ENCODE data around the gene AKT1.
A peak's percentile ranks its signal among the peaks of the same experiment; 100 is the strongest.

Gene AKT1

DNA sequence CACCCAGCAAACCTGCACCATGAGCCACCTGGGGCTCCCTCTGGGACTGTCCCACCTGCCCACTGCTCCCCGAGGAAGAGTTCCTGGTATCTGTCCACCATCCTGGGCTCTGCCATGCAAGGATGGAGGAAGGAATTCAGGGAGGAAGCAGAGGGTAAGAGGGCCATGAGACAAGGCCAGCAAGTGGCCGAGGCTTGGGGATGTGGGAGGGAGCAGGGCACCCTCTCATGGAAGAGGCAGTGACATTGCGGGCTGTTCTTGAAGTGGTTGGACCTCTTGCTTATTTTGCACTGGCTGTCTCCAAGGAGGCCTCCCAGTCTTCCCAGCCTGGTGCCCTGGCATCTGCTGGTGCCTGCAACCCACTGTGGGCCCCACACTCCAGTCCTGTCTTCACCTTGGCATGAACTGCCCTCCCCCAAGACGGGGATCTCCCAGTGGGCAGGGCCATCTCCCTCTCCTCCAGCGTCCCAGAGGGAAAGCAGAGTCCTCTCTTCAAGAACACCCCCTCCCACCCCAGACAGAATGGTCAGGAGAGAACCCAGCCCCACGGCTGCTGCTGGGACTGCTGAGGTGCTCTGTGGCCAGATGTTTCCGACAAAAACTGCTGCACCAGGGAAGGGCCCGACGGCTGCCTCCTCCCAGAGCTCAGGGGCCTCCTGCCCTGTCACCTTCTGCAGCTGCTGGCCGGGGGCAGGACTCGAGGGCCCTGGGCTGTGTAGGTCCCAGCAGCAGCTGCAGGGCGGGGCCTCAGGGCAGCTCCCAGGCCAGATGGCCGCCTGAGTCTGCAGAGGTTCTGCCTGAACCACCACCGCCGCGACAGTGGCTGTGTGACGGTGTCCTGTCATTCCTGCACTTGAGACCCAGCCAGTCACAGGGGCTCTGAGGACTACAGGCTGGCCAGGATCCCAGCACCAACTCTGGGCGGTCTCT lies 1.8 kb upstream of the AKT1 start:
- DNase-seq = no peak
- Mint-ChIP-seq H3K27ac (peak overlapping the region; percentile 33), H3K4me1 (ENCODE audit: low read depth) (peaks cover 51% of the 10 kb centered on the region)

DNA sequence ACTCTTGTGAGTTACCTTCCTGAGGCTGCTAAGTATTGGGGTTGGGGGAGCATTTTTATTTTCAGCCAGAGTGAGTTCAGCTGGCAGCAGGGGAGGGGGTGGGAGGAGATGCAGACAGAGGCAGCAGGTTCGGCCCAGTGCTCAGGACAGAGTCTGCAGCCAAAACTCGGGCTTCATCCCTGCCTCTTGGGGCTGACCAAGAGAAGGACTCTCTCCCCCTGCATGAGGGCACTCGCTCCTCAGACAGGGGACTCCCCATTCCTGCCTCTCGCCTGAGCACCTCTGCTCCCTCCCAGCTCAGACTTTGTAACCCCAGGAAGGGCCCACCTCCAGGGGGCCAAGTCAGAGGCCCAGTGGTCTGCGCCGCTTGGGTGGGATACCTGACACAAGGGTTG lies 1.1 kb upstream of the AKT1 start:
- H3K4me3 Mint-ChIP-seq = peak overlapping the region; percentile 72
- peaks cover 6% of the 10 kb centered on the region for H3K27me3 Mint-ChIP-seq
- H3K4me1 Mint-ChIP-seq (ENCODE audit: low read depth) = peaks cover 44% of the 10 kb centered on the region
- no peaks in the 10 kb centered on the region for H3K9me3 Mint-ChIP-seq
- no peak for DNase-seq
- H3K36me3 Mint-ChIP-seq (ENCODE audit: low read depth) = peaks cover 18% of the 10 kb centered on the region
- H3K27ac Mint-ChIP-seq = no peak overlapping the region

More for the DNA sequence above, 1.8 kb upstream of the AKT1 start:
- Mint-ChIP-seq H3K27me3 (peaks cover 6% of the 10 kb centered on the region), H3K9me3 (no peaks in the 10 kb centered on the region), H3K4me3 (no peak overlapping the region), H3K36me3 (ENCODE audit: low read depth) (peaks cover 17% of the 10 kb centered on the region)

DNA sequence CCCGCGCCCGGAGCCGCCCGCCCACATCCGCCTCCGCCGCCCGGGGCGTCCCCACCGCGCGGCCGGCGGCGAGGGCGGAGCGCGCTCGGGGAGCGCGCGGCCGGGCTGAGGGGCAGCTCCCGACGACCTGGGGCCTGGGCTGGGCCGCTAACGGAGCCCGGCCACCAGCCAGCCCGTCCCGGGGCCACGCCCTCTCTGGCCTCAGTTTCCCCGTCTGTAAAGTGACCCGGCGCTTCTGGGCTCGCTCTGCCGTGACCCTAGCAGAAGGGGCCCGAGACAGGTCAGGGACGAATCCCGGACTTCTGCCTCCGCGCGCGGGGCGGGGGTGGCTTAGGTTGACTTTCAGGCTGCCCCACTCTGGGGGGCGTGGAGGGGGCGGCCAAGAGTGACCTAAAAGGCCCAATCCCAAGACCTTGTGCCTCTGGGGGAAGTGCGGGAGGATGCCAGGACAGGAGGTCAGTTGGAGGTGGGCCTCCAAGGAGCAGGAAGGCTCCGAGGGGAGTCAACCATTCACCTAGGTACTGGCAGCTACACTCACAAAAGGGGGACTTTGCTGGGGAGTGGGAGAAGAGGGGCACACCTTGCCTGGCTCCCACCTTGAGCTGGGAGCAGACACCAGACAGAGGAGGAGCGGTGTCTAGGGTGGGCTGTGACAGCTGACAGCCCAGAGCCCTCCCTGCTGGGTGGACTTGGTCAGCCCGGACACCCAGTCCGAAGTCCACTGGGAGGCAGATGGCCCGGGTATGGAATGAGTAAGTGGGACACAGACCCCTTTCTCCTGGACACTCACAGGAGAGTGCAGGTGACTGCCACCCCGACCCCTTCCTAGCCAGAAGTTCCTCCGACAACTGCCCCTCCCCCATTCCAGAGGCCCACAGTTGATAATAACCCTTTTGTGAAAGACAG lies 486 bp upstream of the AKT1 start:
- Mint-ChIP-seq H3K36me3 (ENCODE audit: low read depth) (peaks cover 24% of the 10 kb centered on the region), H3K9me3 (no peaks in the 10 kb centered on the region), H3K4me1 (ENCODE audit: low read depth) (peaks cover 40% of the 10 kb centered on the region), H3K27ac (peak overlapping the region; percentile 83), H3K27me3 (peaks cover 6% of the 10 kb centered on the region), H3K4me3 (peak overlapping the region; percentile 72)
- DNase-seq = peak; percentile 76

DNA sequence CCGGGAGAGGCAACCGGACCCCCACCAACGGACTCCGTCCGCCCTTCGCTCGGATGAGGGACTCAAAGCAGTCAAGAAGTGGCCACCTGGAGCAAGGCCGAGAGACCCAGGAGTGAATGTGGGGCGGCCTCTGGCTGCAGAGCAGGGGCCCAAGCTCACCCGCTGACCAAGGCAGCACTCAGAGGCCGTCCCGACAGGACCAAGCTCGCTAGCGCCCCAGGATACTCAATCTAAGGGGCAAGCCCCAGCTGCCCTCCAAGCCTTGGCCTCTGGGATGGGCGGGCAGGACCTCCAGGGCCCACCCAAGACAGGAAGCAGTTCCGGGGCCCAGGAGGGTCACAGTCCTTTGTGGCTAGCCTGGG lies 936 bp downstream of the AKT1 start:
- Mint-ChIP-seq H3K27me3 (peaks cover 6% of the 10 kb centered on the region), H3K4me3 (peak overlapping the region; percentile 92), H3K9me3 (no peaks in the 10 kb centered on the region), H3K36me3 (ENCODE audit: low read depth) (peaks cover 33% of the 10 kb centered on the region), H3K27ac (peak overlapping the region; percentile 86), H3K4me1 (ENCODE audit: low read depth) (peaks cover 43% of the 10 kb centered on the region)
- peak; percentile 53 for DNase-seq

DNA sequence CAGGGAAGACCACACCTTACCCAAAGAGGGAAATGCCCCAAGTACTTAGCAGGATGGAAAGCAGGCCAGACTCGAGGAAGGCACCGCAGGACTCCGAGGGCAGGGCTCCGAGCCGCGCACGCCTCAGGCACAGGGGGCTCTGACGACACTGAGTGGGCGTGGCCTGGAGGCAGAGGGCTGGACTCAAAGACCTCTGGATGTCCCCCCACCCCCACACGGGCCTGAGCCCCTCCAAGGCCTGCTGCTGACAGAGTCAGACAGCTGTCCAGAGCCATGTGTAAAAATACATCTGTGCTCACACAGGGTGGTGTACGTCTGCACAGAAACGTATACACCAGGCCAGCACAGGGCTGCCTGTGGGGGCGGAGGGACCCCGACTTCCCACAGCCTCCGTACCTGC lies 1.4 kb downstream of the AKT1 start:
- H3K27ac Mint-ChIP-seq = peak overlapping the region; percentile 86
- H3K9me3 Mint-ChIP-seq = no peaks in the 10 kb centered on the region
- DNase-seq = peak; percentile 71
- H3K27me3 Mint-ChIP-seq = peaks cover 3% of the 10 kb centered on the region
- H3K4me3 Mint-ChIP-seq = peak overlapping the region; percentile 92
- peaks cover 46% of the 10 kb centered on the region for H3K4me1 Mint-ChIP-seq (ENCODE audit: low read depth)
- peaks cover 38% of the 10 kb centered on the region for H3K36me3 Mint-ChIP-seq (ENCODE audit: low read depth)

DNA sequence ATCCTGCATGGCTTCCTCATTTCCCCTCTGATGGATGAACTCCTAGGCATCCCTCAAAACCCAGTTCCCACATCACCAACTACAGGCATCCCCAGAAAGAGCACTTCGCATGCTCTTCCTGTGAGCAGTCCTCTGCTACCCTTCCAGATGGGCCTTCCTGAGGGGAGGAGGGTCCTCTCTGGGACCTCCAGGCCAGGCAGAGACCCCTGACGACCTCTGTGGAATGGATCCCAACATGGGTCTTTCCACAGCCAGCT lies 1.9 kb downstream of the AKT1 start:
- H3K27ac Mint-ChIP-seq = peak overlapping the region; percentile 86
- no peaks in the 10 kb centered on the region for H3K9me3 Mint-ChIP-seq
- peaks cover 43% of the 10 kb centered on the region for H3K36me3 Mint-ChIP-seq (ENCODE audit: low read depth)
- no peak for DNase-seq
- peaks cover 46% of the 10 kb centered on the region for H3K4me1 Mint-ChIP-seq (ENCODE audit: low read depth)
- H3K4me3 Mint-ChIP-seq = peak overlapping the region; percentile 92
- no peaks in the 10 kb centered on the region for H3K27me3 Mint-ChIP-seq

DNA sequence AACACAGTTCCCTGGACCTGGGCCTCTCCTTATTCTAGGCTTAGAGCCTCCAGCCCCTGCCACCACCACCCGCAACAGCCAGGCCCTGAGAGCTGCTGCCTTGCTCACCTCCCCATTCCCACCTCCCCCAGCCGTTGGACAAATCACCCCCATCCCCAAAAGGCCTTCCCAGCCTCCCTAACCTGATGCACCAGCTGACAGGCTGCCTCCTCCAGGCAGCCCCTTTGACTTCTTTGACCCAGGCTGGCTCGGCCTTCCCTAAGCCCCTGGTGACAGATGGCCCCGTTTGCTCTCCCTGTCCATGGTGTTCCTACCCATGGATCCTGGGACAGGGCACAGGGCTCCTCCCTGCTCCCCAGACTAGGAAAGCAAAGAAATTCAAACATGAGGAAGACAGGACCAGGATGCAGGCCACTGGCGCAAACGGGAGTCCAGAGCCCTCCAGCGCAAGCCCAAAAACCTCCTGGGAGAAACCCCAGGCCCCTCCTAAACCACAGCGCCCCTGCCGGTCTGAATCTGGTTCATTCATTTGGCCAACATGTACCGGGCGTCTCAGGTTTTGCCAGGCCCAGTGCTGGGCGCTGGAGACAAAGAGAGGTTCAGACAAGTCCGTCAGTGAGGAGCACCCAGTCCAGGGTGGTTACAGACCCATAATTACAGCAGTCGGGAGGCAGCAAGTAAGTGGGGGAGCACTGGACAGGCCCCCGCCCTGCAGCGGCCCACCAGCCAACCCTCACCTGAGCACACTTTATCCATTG lies 2.4 kb downstream of the AKT1 start:
- no peaks in the 10 kb centered on the region for H3K27me3 Mint-ChIP-seq
- peak overlapping the region; percentile 92 for H3K4me3 Mint-ChIP-seq
- peak overlapping the region; percentile 86 for H3K27ac Mint-ChIP-seq
- no peak for DNase-seq
- peaks cover 49% of the 10 kb centered on the region for H3K4me1 Mint-ChIP-seq (ENCODE audit: low read depth)
- H3K9me3 Mint-ChIP-seq = no peaks in the 10 kb centered on the region
- H3K36me3 Mint-ChIP-seq (ENCODE audit: low read depth) = peaks cover 46% of the 10 kb centered on the region

DNA sequence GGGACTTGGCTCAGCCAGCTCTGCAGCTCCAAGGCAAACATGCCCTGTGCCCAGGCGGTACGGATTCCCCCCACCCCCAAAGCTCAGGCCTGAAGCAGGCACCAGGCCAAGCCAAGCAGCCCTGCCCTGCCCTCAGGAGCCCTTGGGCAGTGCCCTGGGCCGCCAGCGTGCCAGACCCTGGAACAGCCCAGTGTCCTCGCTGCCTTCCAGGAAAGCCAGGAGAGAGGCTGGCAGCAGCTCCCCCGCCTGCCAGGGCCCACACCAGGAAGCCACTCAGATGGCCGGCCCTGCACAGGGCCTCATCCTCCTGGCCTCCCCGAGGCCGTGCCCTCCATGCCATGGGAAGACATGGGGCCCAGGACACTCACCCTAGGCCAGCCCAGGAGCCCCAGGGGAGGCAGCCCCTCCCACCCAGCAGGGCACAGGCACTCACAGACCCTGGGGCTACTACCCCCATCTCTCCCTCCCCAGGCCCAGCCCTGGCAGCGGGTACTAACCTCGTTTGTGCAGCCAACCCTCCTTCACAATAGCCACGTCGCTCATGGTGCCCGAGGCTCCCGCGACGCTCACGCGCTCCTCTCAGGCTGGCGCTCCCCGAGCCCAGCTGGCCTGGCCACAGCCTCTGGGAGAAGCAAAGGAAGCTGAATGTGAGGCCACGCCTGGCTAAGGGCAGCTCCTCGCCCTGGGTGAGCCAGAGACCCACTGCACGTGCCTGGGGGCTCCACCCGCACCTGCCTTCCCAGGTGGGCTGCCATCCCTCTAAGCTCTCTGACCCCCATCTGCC lies 3.3 kb downstream of the AKT1 start:
- H3K36me3 Mint-ChIP-seq (ENCODE audit: low read depth) = peaks cover 50% of the 10 kb centered on the region
- H3K9me3 Mint-ChIP-seq = no peaks in the 10 kb centered on the region
- no peak overlapping the region for H3K27ac Mint-ChIP-seq
- H3K27me3 Mint-ChIP-seq = no peaks in the 10 kb centered on the region
- H3K4me1 Mint-ChIP-seq (ENCODE audit: low read depth) = peaks cover 53% of the 10 kb centered on the region
- no peak overlapping the region for H3K4me3 Mint-ChIP-seq
- no peak for DNase-seq

DNA sequence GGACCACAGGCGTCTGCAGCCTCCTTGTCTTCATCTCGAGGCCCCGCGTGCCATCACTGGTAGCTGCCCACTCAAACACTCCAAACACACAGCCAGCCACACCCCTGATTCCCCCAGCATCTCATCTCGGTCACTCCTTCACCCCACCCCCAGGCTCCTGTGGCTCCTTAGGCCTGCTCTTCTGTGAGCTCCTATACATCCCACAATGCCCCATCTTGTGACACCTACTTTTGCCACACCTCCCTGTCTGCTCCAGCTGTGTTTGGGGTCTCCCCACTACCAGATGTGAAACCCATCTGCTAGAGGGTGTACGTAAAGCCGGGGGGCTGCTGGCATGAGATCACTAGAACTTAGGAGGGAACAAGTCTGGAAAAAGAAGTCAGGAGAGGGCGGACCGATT lies 4.1 kb downstream of the AKT1 start:
- no peak overlapping the region for H3K4me3 Mint-ChIP-seq
- no peaks in the 10 kb centered on the region for H3K27me3 Mint-ChIP-seq
- H3K36me3 Mint-ChIP-seq (ENCODE audit: low read depth) = peaks cover 50% of the 10 kb centered on the region
- no peaks in the 10 kb centered on the region for H3K9me3 Mint-ChIP-seq
- H3K4me1 Mint-ChIP-seq (ENCODE audit: low read depth) = peaks cover 55% of the 10 kb centered on the region
- H3K27ac Mint-ChIP-seq = no peak overlapping the region
- no peak for DNase-seq

DNA sequence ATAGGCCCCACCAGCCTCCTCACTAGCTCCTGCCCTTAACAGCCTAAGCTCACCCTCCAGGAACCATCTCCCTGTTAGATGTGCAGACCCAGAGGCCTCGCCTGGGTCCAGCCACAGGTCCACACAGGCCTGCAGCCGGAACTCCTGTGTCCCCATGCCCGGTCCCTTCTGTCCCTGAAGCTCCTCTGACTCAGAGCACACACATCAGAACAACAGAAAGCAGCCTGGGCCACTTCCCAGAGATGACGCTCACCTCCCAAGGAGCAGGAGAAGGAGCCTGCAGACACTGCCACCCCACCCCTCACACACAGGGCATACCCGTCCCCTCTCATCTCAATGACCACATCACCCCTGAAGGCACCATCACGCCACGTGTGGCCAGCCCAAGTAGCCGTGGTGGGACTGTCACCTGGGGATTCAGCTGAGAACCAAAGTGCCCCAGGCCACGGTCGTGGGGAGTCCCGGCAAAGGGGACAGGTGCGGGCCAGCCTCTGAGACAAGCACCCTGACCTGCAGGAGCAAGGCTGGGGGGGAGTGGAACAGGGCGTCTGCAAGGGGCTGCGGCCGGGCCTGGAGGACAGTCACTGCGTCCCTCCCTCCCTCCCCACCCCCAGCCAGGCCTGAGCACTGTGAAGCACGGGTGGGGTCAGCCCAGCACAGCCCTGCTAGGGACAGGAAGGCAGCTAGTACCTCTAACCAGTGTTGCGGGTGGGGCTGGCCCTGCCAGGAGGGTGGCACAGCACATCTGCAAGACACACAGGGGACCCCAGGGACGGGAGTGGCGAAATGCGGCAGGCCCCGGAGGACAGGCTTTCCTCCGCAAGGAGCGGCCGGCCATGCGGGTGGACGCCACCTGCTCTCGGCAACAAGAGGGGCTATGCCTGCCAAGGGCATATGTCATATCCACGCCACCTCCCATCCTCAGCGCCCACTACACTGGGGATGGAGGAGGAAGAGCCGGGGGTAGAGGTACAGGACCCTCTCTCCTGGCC lies 5.5 kb downstream of the AKT1 start:
- H3K4me1 Mint-ChIP-seq (ENCODE audit: low read depth) = peaks cover 52% of the 10 kb centered on the region
- no peaks in the 10 kb centered on the region for H3K27me3 Mint-ChIP-seq
- H3K27ac Mint-ChIP-seq = peak overlapping the region; percentile 57
- no peak overlapping the region for H3K4me3 Mint-ChIP-seq
- no peak for DNase-seq
- peaks cover 54% of the 10 kb centered on the region for H3K36me3 Mint-ChIP-seq (ENCODE audit: low read depth)
- no peaks in the 10 kb centered on the region for H3K9me3 Mint-ChIP-seq

DNA sequence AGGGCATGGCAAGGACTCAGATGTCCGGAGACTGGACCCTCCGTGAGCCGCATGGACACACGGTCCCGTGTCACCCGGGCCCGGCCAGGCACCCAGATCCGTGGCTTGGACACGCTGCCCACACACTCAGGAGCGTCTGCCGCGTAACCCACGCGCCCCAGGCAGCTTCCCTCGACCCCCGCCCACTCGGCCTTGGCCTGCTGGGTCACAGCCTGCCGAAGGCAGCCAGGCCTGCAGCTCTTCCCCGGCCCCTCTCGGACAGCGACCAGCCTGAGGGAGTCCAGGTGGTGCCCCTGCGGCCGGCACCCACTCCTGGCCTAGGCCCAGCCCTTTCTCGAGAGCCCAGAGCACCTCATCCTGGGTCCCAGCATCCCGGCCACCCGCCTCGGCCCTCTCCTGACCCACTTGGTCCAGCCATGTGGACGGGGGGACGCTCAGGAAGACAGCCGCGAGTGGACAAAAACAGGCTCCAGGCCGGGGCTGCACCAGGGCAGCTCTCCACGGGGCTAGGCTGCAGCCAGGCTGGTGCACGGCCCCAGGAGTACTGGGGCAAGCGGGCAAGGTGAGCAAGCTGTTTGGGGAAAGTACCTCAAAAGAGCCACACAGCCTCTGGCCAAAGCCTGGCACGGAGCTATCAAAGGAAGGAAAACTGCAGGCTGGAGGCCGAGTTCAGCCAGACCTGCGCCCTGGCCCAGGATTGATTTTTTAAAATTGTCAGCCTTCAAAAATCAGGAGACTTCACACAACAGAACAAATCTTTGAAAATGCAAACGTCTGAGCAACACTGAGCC lies 6.5 kb downstream of the AKT1 start:
- Mint-ChIP-seq H3K4me1 (ENCODE audit: low read depth) (peaks cover 46% of the 10 kb centered on the region), H3K9me3 (no peaks in the 10 kb centered on the region), H3K4me3 (no peak overlapping the region), H3K27me3 (no peaks in the 10 kb centered on the region), H3K36me3 (ENCODE audit: low read depth) (peaks cover 46% of the 10 kb centered on the region), H3K27ac (no peak overlapping the region)
- no peak for DNase-seq

DNA sequence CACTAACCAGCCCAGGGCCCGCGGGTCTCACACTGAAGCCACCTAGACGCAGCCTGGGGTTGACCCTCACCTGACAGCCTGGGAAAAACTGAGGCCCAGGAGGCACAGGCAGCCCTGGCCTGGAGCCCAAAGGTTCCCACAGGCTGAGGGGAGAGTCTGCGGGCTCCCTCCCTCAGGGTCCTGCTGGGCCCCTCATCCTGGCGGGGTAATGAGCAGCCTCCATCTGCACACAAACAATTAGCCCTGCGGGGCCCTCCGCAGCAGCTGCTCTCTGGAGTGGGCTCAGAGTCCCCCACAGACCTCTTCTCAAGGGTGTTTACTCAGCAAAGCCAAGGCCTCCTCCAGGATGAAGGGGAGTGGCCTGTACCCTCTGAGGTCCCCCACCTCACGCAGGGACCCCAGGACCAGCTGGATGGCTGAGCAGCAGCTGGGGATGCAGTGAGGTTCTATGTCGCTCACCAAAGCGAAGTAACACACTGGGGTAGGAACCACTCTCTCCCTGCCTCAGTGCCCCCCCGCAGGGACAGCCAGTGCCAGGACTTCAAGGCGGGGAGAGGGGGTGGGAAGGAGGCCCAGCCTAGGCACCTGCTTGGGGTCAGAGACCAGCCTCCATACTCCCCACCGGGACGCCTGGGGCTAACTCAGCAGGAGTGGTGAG lies 7.3 kb downstream of the AKT1 start:
- peaks cover 44% of the 10 kb centered on the region for H3K36me3 Mint-ChIP-seq (ENCODE audit: low read depth)
- no peak overlapping the region for H3K4me3 Mint-ChIP-seq
- H3K27me3 Mint-ChIP-seq = no peaks in the 10 kb centered on the region
- no peak overlapping the region for H3K27ac Mint-ChIP-seq
- peaks cover 38% of the 10 kb centered on the region for H3K4me1 Mint-ChIP-seq (ENCODE audit: low read depth)
- DNase-seq = no peak
- H3K9me3 Mint-ChIP-seq = no peaks in the 10 kb centered on the region

Measured in activated T-cell treated with anti-CD3 and anti-CD28 coated beads, Interleukin-2, amount 50 U/mL, for 24 hours (primary cell).